Brain microvascular endothelial cell (primary cell): ENCODE measurements around the gene ZDHHC1.

Experiments
- DNase-seq: peaks from one replicate; pipeline ENCODE4 v3.0.0-alpha.2; 2020
- H3K27ac ChIP-seq: fragments of 250-450 bp; sonication (Bioruptor Pico); 2 replicates; pipeline ENCODE4 v1.5.1; 2020; ENCODE audit warnings: mild to moderate bottlenecking, moderate library complexity
- H3K27me3 ChIP-seq: fragments of 250-450 bp; sonication (Bioruptor Pico); replicated peaks from 2 replicates; pipeline ENCODE4 v1.5.1; 2020; ENCODE audit warnings: mild to moderate bottlenecking
- H3K36me3 ChIP-seq: fragments of 250-450 bp; sonication (Bioruptor Pico); replicated peaks from 2 replicates; pipeline ENCODE4 v1.5.1; 2020; ENCODE audit warnings: mild to moderate bottlenecking
- H3K4me3 ChIP-seq: 2 replicates; pipeline ENCODE4 v1.5.1; 2011; ENCODE audit warnings: low read depth, mild to moderate bottlenecking, control low read depth, low read length, moderate library complexity
- CTCF ChIP-seq: IDR thresholded peaks from 2 replicates; pipeline ENCODE4 v1.5.1; 2011; ENCODE audit warnings: low read depth, mild to moderate bottlenecking, moderate library complexity, low read length, control low read depth, inconsistent platforms; ENCODE audit errors: missing control alignments
- in situ Hi-C: cut with HindIII; loops from 2 replicates; pipeline ENCODE4 v1.10.0; 2017; ENCODE audit warnings: low sequenced_read_pairs, low pct_ligation_motif_present

The ZDHHC1 gene

GRCh38 chr16:67461600-67462278 lies 45.5 kb upstream of the ZDHHC1 start:
- Histone ChIP-seq H3K27ac (no peak overlapping the region), H3K27me3 (no peaks in the 10 kb centered on the region), H3K4me3 (no peak overlapping the region), H3K36me3 (no peaks in the 10 kb centered on the region)
- in situ Hi-C loops: no loop called here
- TF ChIP-seq CTCF: no peak
- no peak for DNase-seq

GRCh38 chr16:67460961-67461360 lies 44.7 kb upstream of the ZDHHC1 start:
- H3K36me3 ChIP-seq: no peaks in the 10 kb centered on the region
- no peak for TF ChIP-seq CTCF
- in situ Hi-C loops: no loop called here

GRCh38 chr16:67460168-67460567 lies 43.9 kb upstream of the ZDHHC1 start:
- Histone ChIP-seq H3K4me3 (no peak overlapping the region), H3K27ac (no peak overlapping the region), H3K27me3 (no peaks in the 10 kb centered on the region), H3K36me3 (no peaks in the 10 kb centered on the region)
- no peak for DNase-seq
- no peak for TF ChIP-seq CTCF
- in situ Hi-C loops: no loop called here

More at GRCh38 chr16:67460961-67461360, 44.7 kb upstream of the ZDHHC1 start:
- Histone ChIP-seq H3K4me3 (no peak overlapping the region), H3K27ac (no peak overlapping the region), H3K27me3 (no peaks in the 10 kb centered on the region)
- no peak for DNase-seq

- in situ Hi-C loops: no loop called here
- TF ChIP-seq CTCF: no peak
- H3K36me3 ChIP-seq: no peaks in the 10 kb centered on the region
- no peak overlapping the region for H3K4me3 ChIP-seq
- no peaks in the 10 kb centered on the region for H3K27me3 ChIP-seq
- no peak for DNase-seq
- no peak overlapping the region for H3K27ac ChIP-seq
Observed at GRCh38 chr16:67459861-67460150, 43.5 kb upstream of the ZDHHC1 start.

GRCh38 chr16:67459066-67459860 lies 43.0 kb upstream of the ZDHHC1 start:
- Histone ChIP-seq H3K36me3 (no peaks in the 10 kb centered on the region), H3K27ac (no peak overlapping the region), H3K4me3 (no peak overlapping the region), H3K27me3 (no peaks in the 10 kb centered on the region)
- in situ Hi-C loops: no loop called here
- TF ChIP-seq CTCF: no peak
- no peak for DNase-seq
